ENCODE results near the gene CERS6. TPM values are rescaled to one million over a fixed set of nuclear protein-coding genes. Genes with fewer than 3 reads are reported as not detected.

CERS6 gene
- total RNA-seq, 1 experiment from 2014 or later = 17.3 TPM

DNA sequence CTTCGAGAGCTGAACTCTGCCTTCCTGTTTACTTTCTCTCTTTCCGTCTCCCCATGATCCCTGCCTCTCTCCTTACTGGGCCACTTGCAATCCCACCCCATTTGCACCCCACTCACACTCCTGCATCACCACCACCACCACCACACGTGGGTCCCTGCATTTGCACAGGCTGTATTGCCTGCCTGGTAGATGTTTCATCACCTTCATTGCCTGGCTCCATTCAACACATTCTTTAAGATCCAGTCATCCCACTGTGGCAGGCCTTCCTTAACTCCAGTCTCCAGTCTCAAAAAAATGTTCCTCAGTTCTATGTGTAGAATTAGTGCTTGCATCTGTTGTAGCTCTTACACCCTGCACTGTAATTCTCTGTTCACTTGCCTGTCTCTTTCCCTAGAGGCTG, 360.3 kb downstream of the CERS6 start:
- no peak overlapping the region for H3K27ac Mint-ChIP-seq
- H3K27me3 Mint-ChIP-seq (ENCODE audit: low read depth) = no peaks in the 10 kb centered on the region
- ChIA-PET CTCF (no interaction called here), POLR2A (no interaction called here)
- ATAC-seq (no peak), DNase-seq (ENCODE audit: low spot score) (no peak)
- H3K36me3 Mint-ChIP-seq = no peaks in the 10 kb centered on the region
- no peaks in the 10 kb centered on the region for H3K9me3 Mint-ChIP-seq
- TF ChIP-seq ZNF219 (CRISPR knock-in tag; IDR thresholded peaks at IDR 0.05; ENCODE audit: borderline replicate concordance) (no peak), ZNF396 (CRISPR knock-in tag; IDR thresholded peaks at IDR 0.05; ENCODE audit: borderline replicate concordance) (no peak), ATF1 (CRISPR knock-in tag; IDR thresholded peaks at IDR 0.05) (no peak), GTF2I (CRISPR knock-in tag; conservative IDR thresholded peaks at IDR 0.05) (no peak), ZNF138 (CRISPR knock-in tag; conservative IDR thresholded peaks at IDR 0.05) (no peak), SP1 (CRISPR knock-in tag; conservative IDR thresholded peaks at IDR 0.05) (no peak)
- TF ChIP-seq, protein P1, sequence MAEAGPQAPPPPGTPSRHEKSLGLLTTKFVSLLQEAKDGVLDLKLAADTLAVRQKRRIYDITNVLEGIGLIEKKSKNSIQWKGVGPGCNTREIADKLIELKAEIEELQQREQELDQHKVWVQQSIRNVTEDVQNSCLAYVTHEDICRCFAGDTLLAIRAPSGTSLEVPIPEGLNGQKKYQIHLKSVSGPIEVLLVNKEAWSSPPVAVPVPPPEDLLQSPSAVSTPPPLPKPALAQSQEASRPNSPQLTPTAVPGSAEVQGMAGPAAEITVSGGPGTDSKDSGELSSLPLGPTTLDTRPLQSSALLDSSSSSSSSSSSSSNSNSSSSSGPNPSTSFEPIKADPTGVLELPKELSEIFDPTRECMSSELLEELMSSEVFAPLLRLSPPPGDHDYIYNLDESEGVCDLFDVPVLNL (CRISPR knock-in tag; IDR thresholded peaks at IDR 0.05; ENCODE audit: borderline replicate concordance, low read depth) = no peak
- H3K4me1 Mint-ChIP-seq = peaks cover 10% of the 10 kb centered on the region
- H3K4me3 Mint-ChIP-seq = no peak overlapping the region

DNA sequence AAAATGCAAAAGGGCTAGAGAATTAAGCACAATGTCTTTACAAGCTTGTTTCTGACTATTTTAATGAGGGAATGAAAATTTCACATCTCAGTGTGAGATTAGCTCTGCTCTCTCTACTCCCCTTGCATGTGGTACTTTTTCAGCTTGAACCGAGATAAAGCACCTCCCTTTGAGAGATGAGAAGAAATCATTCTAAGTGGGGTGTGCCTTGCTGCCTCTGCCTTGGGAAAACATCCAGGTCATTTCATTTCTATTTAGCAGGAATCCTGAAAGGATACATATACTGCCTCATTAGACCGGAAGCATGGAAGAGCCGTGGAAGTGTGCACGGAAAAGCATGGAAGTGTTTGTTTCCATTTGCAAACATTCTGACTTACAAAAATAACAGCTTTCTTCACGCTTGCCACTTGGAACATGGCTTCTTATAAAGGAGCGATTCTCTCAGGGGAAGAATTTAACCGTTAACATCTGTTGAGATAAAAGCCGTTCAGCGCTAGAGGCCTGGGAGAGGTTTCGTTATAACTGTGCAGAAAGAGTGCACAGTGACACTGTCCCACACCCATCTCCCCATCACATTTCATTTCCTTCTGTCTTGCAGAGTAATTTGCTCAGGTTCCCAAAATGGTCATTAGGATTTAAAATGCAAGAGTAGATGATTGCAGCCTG, 363.1 kb downstream of the CERS6 start:
- POLR2A ChIA-PET = no interaction called here

DNA sequence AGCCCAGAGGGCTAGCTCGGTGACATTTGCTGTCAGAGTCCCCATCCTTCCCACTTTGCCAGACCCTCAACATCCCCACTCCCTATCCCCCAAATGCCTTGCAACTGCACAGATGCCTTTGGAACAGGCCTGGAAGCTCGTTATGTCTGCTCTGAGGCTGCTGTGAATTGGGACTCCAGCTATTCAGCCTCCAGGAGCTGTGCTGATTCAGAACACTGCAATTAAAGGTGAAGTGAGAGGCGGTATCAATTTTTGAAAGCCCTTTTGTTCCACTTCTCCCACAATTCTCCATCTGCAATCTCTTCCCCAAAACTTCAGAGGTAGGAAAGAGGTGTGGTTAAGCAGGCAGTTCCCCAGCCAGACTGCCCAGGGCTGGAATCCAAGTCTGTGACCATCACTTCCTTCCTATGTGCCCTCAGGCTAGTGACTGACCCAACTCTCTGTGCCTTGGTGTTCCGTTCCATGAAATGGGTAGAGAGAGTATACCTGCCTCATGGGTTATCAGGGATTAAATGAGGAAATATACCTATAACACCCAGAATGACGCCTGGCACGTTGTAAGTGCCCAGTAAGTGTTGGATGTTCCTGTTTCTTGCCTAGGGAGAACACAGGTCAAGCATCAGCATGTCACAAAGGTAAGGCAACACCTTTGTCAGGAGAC, 363.9 kb downstream of the CERS6 start:
- DNase-seq (ENCODE audit: low spot score) = no peak
- CTCF ChIA-PET = no interaction called here
- no peak for ATAC-seq
- Mint-ChIP-seq H3K36me3 (no peaks in the 10 kb centered on the region), H3K9me3 (no peaks in the 10 kb centered on the region), H3K4me3 (no peak overlapping the region), H3K27ac (no peak overlapping the region), H3K4me1 (no peaks in the 10 kb centered on the region), H3K27me3 (ENCODE audit: low read depth) (no peaks in the 10 kb centered on the region)
- POLR2A ChIA-PET = no interaction called here
- TF ChIP-seq, protein P2, sequence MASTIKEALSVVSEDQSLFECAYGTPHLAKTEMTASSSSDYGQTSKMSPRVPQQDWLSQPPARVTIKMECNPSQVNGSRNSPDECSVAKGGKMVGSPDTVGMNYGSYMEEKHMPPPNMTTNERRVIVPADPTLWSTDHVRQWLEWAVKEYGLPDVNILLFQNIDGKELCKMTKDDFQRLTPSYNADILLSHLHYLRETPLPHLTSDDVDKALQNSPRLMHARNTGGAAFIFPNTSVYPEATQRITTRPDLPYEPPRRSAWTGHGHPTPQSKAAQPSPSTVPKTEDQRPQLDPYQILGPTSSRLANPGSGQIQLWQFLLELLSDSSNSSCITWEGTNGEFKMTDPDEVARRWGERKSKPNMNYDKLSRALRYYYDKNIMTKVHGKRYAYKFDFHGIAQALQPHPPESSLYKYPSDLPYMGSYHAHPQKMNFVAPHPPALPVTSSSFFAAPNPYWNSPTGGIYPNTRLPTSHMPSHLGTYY (CRISPR knock-in tag; IDR thresholded peaks at IDR 0.05) = no peak
- no peak for TF ChIP-seq ATF1 (CRISPR knock-in tag; IDR thresholded peaks at IDR 0.05)
- TF ChIP-seq SP1 (CRISPR knock-in tag; conservative IDR thresholded peaks at IDR 0.05) = no peak
- no peak for TF ChIP-seq NR2C2 (CRISPR knock-in tag; IDR thresholded peaks at IDR 0.05)
- TF ChIP-seq, protein P3, sequence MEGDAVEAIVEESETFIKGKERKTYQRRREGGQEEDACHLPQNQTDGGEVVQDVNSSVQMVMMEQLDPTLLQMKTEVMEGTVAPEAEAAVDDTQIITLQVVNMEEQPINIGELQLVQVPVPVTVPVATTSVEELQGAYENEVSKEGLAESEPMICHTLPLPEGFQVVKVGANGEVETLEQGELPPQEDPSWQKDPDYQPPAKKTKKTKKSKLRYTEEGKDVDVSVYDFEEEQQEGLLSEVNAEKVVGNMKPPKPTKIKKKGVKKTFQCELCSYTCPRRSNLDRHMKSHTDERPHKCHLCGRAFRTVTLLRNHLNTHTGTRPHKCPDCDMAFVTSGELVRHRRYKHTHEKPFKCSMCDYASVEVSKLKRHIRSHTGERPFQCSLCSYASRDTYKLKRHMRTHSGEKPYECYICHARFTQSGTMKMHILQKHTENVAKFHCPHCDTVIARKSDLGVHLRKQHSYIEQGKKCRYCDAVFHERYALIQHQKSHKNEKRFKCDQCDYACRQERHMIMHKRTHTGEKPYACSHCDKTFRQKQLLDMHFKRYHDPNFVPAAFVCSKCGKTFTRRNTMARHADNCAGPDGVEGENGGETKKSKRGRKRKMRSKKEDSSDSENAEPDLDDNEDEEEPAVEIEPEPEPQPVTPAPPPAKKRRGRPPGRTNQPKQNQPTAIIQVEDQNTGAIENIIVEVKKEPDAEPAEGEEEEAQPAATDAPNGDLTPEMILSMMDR (IDR thresholded peaks at IDR 0.05) = no peak
- no peak for TF ChIP-seq FOXJ3 (CRISPR knock-in tag; IDR thresholded peaks at IDR 0.05; ENCODE audit: borderline replicate concordance)
- TF ChIP-seq TP53 (CRISPR knock-in tag; IDR thresholded peaks at IDR 0.05) = no peak
- TF ChIP-seq CREM (CRISPR knock-in tag; IDR thresholded peaks at IDR 0.05) = no peak
- TF ChIP-seq, protein P4, sequence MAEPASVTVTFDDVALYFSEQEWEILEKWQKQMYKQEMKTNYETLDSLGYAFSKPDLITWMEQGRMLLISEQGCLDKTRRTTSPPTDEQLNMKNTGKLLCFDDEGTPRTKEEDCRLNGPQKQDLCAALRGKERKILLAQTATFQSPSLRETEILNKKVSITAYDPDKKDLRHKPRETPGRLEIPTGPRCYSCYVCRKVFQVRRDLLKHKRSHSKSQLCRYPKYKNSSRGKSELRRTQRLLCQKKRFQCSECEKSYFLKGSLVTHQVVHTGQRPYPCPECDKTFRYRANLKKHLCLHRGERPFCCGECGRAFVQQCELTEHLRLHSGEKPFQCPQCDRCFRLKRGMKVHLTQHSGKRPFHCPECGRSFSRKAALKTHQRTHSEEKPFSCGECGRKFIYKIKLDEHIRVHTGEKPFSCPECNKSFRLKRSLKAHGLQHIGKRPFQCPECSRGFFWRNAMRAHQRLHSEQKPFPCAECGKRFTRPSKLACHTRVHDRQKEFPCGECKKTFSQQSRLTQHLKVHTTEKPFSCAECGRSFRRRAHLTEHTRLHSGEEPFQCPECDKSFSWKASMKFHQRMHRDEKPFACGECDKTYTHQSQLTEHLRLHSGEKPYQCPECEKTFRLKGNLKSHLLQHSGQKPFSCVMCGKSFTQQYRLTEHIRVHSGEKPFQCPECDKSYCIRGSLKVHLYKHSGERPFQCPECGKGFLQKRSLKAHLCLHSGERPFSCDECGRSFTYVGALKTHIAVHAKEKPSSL (CRISPR knock-in tag; conservative IDR thresholded peaks at IDR 0.05) = no peak

More for the DNA sequence above, 363.1 kb downstream of the CERS6 start:
- H3K27me3 Mint-ChIP-seq (ENCODE audit: low read depth) = no peaks in the 10 kb centered on the region
- TF ChIP-seq, protein P5, sequence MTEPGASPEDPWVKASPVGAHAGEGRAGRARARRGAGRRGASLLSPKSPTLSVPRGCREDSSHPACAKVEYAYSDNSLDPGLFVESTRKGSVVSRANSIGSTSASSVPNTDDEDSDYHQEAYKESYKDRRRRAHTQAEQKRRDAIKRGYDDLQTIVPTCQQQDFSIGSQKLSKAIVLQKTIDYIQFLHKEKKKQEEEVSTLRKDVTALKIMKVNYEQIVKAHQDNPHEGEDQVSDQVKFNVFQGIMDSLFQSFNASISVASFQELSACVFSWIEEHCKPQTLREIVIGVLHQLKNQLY (CRISPR knock-in tag; IDR thresholded peaks at IDR 0.05) = no peak
- TF ChIP-seq, protein P6, sequence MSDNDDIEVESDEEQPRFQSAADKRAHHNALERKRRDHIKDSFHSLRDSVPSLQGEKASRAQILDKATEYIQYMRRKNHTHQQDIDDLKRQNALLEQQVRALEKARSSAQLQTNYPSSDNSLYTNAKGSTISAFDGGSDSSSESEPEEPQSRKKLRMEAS (CRISPR knock-in tag; IDR thresholded peaks at IDR 0.05) = no peak
- TF ChIP-seq PRRX2 (CRISPR knock-in tag; IDR thresholded peaks at IDR 0.05) = no peak
- TF ChIP-seq FOXK1 (CRISPR knock-in tag; IDR thresholded peaks at IDR 0.05) = no peak
- no peak for TF ChIP-seq MYBL2 (CRISPR knock-in tag; IDR thresholded peaks at IDR 0.05)
- no peak for TF ChIP-seq ZNF317 (CRISPR knock-in tag; IDR thresholded peaks at IDR 0.05; ENCODE audit: borderline replicate concordance, low read depth)
- TF ChIP-seq, protein P7, sequence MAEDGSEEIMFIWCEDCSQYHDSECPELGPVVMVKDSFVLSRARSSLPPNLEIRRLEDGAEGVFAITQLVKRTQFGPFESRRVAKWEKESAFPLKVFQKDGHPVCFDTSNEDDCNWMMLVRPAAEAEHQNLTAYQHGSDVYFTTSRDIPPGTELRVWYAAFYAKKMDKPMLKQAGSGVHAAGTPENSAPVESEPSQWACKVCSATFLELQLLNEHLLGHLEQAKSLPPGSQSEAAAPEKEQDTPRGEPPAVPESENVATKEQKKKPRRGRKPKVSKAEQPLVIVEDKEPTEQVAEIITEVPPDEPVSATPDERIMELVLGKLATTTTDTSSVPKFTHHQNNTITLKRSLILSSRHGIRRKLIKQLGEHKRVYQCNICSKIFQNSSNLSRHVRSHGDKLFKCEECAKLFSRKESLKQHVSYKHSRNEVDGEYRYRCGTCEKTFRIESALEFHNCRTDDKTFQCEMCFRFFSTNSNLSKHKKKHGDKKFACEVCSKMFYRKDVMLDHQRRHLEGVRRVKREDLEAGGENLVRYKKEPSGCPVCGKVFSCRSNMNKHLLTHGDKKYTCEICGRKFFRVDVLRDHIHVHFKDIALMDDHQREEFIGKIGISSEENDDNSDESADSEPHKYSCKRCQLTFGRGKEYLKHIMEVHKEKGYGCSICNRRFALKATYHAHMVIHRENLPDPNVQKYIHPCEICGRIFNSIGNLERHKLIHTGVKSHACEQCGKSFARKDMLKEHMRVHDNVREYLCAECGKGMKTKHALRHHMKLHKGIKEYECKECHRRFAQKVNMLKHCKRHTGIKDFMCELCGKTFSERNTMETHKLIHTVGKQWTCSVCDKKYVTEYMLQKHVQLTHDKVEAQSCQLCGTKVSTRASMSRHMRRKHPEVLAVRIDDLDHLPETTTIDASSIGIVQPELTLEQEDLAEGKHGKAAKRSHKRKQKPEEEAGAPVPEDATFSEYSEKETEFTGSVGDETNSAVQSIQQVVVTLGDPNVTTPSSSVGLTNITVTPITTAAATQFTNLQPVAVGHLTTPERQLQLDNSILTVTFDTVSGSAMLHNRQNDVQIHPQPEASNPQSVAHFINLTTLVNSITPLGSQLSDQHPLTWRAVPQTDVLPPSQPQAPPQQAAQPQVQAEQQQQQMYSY (CRISPR knock-in tag; IDR thresholded peaks at IDR 0.05) = no peak
- no peak overlapping the region for H3K4me3 Mint-ChIP-seq
- ATAC-seq (no peak), DNase-seq (ENCODE audit: low spot score) (no peak)
- no peaks in the 10 kb centered on the region for H3K4me1 Mint-ChIP-seq
- CTCF ChIA-PET = no interaction called here
- no peaks in the 10 kb centered on the region for H3K9me3 Mint-ChIP-seq
- no peak overlapping the region for H3K27ac Mint-ChIP-seq
- H3K36me3 Mint-ChIP-seq = no peaks in the 10 kb centered on the region

Data from WTC11 (cell line).